Measurements from ENCODE around the gene WDR17. TPM values are rescaled to one million over a fixed set of nuclear protein-coding genes. Genes with fewer than 3 reads are reported as not detected.

WDR17 gene
- total and polyA plus RNA-seq, 2 of the 13 experiments (the other 11 are each of a cell fraction or from before 2014, with no cell fraction given): not detected

- Histone ChIP-seq H3K27ac (ENCODE audit: extremely low read length, insufficient read depth, low read length) (no peak overlapping the region), H3K27me3 (ENCODE audit: control insufficient read depth in 1 of 2, insufficient read depth in 2 of 2, low read length in 2 of 2) (no peaks in the 10 kb centered on the region), H3K4me2 (ENCODE audit: low read depth, low read length) (no peak overlapping the region), H3K79me2 (ENCODE audit: insufficient read depth, low read length) (no peaks in the 10 kb centered on the region), H2AFZ (ENCODE audit: low read length) (no peak overlapping the region), H3K4me3 (replicated peaks in 1 of 3; ENCODE audit: insufficient read depth in 1 of 3, low read depth in 2 of 3, low read length in 3 of 3) (no peak overlapping the region), H3K9me3 (ENCODE audit: low read length) (no peaks in the 10 kb centered on the region), H4K20me1 (ENCODE audit: insufficient read depth, low read length) (no peaks in the 10 kb centered on the region), H3K4me1 (ENCODE audit: insufficient read depth, low read length) (no peaks in the 10 kb centered on the region), H3K9ac (ENCODE audit: insufficient read depth, low read depth, low read length) (no peak overlapping the region), H3K36me3 (replicated peaks in 1 of 2; ENCODE audit: control insufficient read depth in 1 of 2, insufficient read depth in 2 of 2, low read length in 2 of 2) (no peaks in the 10 kb centered on the region)
- ChIA-PET CTCF (ENCODE audit: low intra/inter-chr PET ratio, low total read pairs) (no interaction called here), POLR2A (no interaction called here)
- whole genome bisulfite sequencing (ENCODE audit: low lambda C conversion rate): 2% methylated on average over 2 of the region's 2 CpGs
- TF ChIP-seq ZNF12 (CRISPR knock-in tag; IDR thresholded peaks at IDR 0.05) (no peak), ZNF224 (CRISPR knock-in tag; IDR thresholded peaks at IDR 0.05) (no peak), ZFP36 (IDR thresholded peaks at IDR 0.05; ENCODE audit: borderline replicate concordance, low read depth, low read length, partially characterized antibody) (no peak), MAFF (IDR thresholded peaks at IDR 0.05; ENCODE audit: low read depth, low read length) (peak; percentile 76), BORCS8-MEF2B (CRISPR knock-in tag; IDR thresholded peaks at IDR 0.05) (no peak), MAFK (conservative IDR thresholded peaks at IDR 0.05 in 1 of 2, IDR thresholded peaks at IDR 0.05 in 1 of 2; ENCODE audit: low read length in 2 of 2) (peak; percentile 63 to 84)
- in situ Hi-C loops (cut with HindIII; ENCODE audit: extremely low pct_ligation_motif_present, low pct_unique_long_range_greater_than_20kb): loop anchor here (25.0 kb wide), 1 partner anchor 307 kb away; no protein-coding TSS in a partner anchor
- DNase-seq (ENCODE audit: low spot score) (no peak), FAIRE-seq (no peak), ATAC-seq (no peak)
- intact Hi-C loops (cut with micrococcal nuclease; ENCODE audit: unreplicated experiment): loop anchor here (10.0 kb wide), 1 partner anchor 1014 kb away; no protein-coding TSS in a partner anchor
- BruUV-seq (replicated peaks): no TSS peak
Observed at GRCh38 chr4:176030391-176030790, 35.2 kb upstream of the WDR17 start.

DNA sequence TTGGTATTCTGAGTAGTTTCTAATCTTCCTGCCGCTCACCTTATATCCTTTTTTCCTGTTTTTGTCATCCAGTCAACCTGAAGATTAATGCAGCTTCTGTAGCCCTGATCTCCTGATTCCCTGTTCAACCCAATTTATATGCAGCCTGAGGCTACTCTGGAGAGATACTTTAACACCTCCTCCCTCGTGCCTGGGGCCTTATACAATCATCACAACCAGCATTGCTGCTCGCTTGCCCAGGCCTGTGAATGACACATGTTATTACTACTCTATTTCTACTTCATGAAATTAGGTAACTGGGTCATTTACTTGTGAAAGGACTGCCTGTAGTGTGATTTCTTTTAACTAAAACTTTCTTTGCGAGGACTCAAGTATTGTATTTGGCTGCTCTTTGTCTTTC, 33.7 kb upstream of the WDR17 start:
- H3K4me2 ChIP-seq (ENCODE audit: low read depth, low read length): no peak overlapping the region
- no peak overlapping the region for H3K9ac ChIP-seq (ENCODE audit: insufficient read depth, low read depth, low read length)
- no peak overlapping the region for H3K27ac ChIP-seq (ENCODE audit: extremely low read length, insufficient read depth, low read length)
- no peak for DNase-seq (ENCODE audit: low spot score)
- intact Hi-C loops (cut with micrococcal nuclease; ENCODE audit: unreplicated experiment) (loop anchor here (10.0 kb wide), 1 partner anchor 1013 kb away; no protein-coding TSS in a partner anchor), in situ Hi-C loops (cut with HindIII; ENCODE audit: extremely low pct_ligation_motif_present, low pct_unique_long_range_greater_than_20kb) (loop anchor here (25.0 kb wide), 1 partner anchor 305 kb away; no protein-coding TSS in a partner anchor)
- H3K4me1 ChIP-seq (ENCODE audit: insufficient read depth, low read length): no peaks in the 10 kb centered on the region
- H3K27me3 ChIP-seq (ENCODE audit: control insufficient read depth in 1 of 2, insufficient read depth in 2 of 2, low read length in 2 of 2): no peaks in the 10 kb centered on the region
- no peaks in the 10 kb centered on the region for H4K20me1 ChIP-seq (ENCODE audit: insufficient read depth, low read length)
- H2AFZ ChIP-seq (ENCODE audit: low read length): no peak overlapping the region
- 0% methylated on average over 4 of the region's 4 CpGs for WGBS (ENCODE audit: low lambda C conversion rate)
- no peak for ATAC-seq
- no peaks in the 10 kb centered on the region for H3K36me3 ChIP-seq (replicated peaks in 1 of 2; ENCODE audit: control insufficient read depth in 1 of 2, insufficient read depth in 2 of 2, low read length in 2 of 2)
- BruUV-seq (replicated peaks): no TSS peak
- no peak for FAIRE-seq
- H3K9me3 ChIP-seq (ENCODE audit: low read length): no peaks in the 10 kb centered on the region
- H3K79me2 ChIP-seq (ENCODE audit: insufficient read depth, low read length): no peaks in the 10 kb centered on the region
- CTCF ChIA-PET (ENCODE audit: low intra/inter-chr PET ratio, low total read pairs): no interaction called here
- H3K4me3 ChIP-seq (replicated peaks in 1 of 3; ENCODE audit: insufficient read depth in 1 of 3, low read depth in 2 of 3, low read length in 3 of 3): no peak overlapping the region
- POLR2A ChIA-PET: no interaction called here
- TF ChIP-seq ZNF710 (CRISPR knock-in tag; IDR thresholded peaks at IDR 0.05; ENCODE audit: borderline replicate concordance) (no peak), HNRNPK (IDR thresholded peaks at IDR 0.05; ENCODE audit: low read depth, low read length, poor library complexity, severe bottlenecking) (no peak), ZC3H13 (CRISPR knock-in tag; IDR thresholded peaks at IDR 0.05) (no peak), ZNF3 (CRISPR knock-in tag; IDR thresholded peaks at IDR 0.05) (no peak), GLI4 (CRISPR knock-in tag; IDR thresholded peaks at IDR 0.05; ENCODE audit: borderline replicate concordance) (no peak), ZNF7 (CRISPR knock-in tag; IDR thresholded peaks at IDR 0.05) (no peak)
- TF ChIP-seq, protein P1, sequence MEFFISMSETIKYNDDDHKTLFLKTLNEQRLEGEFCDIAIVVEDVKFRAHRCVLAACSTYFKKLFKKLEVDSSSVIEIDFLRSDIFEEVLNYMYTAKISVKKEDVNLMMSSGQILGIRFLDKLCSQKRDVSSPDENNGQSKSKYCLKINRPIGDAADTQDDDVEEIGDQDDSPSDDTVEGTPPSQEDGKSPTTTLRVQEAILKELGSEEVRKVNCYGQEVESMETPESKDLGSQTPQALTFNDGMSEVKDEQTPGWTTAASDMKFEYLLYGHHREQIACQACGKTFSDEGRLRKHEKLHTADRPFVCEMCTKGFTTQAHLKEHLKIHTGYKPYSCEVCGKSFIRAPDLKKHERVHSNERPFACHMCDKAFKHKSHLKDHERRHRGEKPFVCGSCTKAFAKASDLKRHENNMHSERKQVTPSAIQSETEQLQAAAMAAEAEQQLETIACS (CRISPR knock-in tag; IDR thresholded peaks at IDR 0.05): no peak
- TF ChIP-seq, protein P2, sequence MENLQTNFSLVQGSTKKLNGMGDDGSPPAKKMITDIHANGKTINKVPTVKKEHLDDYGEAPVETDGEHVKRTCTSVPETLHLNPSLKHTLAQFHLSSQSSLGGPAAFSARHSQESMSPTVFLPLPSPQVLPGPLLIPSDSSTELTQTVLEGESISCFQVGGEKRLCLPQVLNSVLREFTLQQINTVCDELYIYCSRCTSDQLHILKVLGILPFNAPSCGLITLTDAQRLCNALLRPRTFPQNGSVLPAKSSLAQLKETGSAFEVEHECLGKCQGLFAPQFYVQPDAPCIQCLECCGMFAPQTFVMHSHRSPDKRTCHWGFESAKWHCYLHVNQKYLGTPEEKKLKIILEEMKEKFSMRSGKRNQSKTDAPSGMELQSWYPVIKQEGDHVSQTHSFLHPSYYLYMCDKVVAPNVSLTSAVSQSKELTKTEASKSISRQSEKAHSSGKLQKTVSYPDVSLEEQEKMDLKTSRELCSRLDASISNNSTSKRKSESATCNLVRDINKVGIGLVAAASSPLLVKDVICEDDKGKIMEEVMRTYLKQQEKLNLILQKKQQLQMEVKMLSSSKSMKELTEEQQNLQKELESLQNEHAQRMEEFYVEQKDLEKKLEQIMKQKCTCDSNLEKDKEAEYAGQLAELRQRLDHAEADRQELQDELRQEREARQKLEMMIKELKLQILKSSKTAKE (CRISPR knock-in tag; IDR thresholded peaks at IDR 0.05; ENCODE audit: borderline replicate concordance): no peak
